Measurements from ENCODE around the gene ACHE. TPM values are rescaled to one million over a fixed set of nuclear protein-coding genes. Genes with fewer than 3 reads are reported as not detected.

Gene ACHE
- total RNA-seq, 2 donors from 2014 or later = 6.6 to 17.5 TPM

DNA sequence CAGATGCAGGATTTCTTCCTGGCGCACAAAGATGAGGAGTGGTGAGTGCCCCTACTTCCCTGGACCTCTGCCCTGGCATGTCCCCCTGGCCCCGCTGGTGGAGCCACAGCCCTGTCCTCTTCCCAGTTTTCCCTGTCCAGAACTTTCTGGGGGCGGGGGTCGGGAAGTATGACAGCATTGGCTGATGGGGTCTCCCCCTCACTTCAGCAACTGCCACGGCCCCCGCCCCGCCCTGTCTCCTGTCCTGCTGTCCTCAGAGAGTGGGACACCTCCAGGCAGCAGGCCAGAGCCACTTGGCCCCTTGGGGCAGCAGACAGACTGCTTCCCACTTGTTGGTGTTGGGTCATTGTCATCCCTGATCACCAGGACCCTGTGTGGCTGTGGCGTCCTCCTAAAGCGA, 13.5 kb downstream of the ACHE start:
- intact Hi-C loops (cut with DNase I) = no loop called here
- no peak overlapping the region for H3K4me3 ChIP-seq
- H3K27ac ChIP-seq = no peak overlapping the region
- H3K9me3 ChIP-seq = no peaks in the 10 kb centered on the region
- H3K4me1 ChIP-seq (replicated peaks) = no peaks in the 10 kb centered on the region
- no peaks in the 10 kb centered on the region for H3K27me3 ChIP-seq (replicated peaks; ENCODE audit: insufficient read depth)
- peaks cover 36 to 55% of the 10 kb centered on the region in 2 donors for H3K36me3 ChIP-seq
- DNase-seq (ENCODE audit: low spot score) = no peak
- 95% methylated on average over 9 of the region's 9 CpGs for WGBS
- no peak for TF ChIP-seq POLR2A (IDR thresholded peaks at IDR 0.05)
- no peak for TF ChIP-seq POLR2AphosphoS5 (IDR thresholded peaks at IDR 0.05)
- TF ChIP-seq, protein P1, sequence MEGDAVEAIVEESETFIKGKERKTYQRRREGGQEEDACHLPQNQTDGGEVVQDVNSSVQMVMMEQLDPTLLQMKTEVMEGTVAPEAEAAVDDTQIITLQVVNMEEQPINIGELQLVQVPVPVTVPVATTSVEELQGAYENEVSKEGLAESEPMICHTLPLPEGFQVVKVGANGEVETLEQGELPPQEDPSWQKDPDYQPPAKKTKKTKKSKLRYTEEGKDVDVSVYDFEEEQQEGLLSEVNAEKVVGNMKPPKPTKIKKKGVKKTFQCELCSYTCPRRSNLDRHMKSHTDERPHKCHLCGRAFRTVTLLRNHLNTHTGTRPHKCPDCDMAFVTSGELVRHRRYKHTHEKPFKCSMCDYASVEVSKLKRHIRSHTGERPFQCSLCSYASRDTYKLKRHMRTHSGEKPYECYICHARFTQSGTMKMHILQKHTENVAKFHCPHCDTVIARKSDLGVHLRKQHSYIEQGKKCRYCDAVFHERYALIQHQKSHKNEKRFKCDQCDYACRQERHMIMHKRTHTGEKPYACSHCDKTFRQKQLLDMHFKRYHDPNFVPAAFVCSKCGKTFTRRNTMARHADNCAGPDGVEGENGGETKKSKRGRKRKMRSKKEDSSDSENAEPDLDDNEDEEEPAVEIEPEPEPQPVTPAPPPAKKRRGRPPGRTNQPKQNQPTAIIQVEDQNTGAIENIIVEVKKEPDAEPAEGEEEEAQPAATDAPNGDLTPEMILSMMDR (IDR thresholded peaks at IDR 0.05) = no peak

DNA sequence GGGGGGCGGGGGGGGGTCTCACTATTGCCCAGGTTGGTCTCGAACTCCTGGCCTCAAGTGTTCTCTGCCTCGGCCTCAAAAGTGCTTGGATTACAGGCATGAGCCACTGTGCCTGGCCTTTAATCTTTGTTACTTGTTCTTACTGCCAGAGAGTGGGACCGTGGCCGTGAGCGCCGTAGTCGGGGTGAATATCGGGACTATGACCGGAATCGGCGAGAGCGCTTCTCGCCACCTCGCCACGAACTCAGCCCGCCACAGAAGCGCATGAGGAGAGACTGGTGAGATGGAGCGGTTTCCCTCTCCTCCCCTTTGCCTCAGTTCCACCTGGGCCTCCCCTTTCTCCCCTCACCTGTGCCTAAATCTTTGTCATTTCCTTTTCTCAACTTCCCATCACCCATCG, 14.6 kb downstream of the ACHE start:
- no peaks in the 10 kb centered on the region for H3K27me3 ChIP-seq (replicated peaks; ENCODE audit: insufficient read depth)
- H3K4me3 ChIP-seq = no peak overlapping the region
- H3K9me3 ChIP-seq = no peaks in the 10 kb centered on the region
- DNase-seq (ENCODE audit: low spot score) = no peak
- H3K27ac ChIP-seq = no peak overlapping the region
- H3K36me3 ChIP-seq = peaks cover 33 to 48% of the 10 kb centered on the region in 2 donors
- TF ChIP-seq POLR2AphosphoS5 (IDR thresholded peaks at IDR 0.05) (no peak), POLR2A (IDR thresholded peaks at IDR 0.05) (no peak)
- TF ChIP-seq, protein P1 (IDR thresholded peaks at IDR 0.05) = no peak
- intact Hi-C loops (cut with DNase I) = no loop called here
- 93% methylated on average over 20 of the region's 20 CpGs for WGBS
- H3K4me1 ChIP-seq (replicated peaks) = peaks cover 7% of the 10 kb centered on the region

DNA sequence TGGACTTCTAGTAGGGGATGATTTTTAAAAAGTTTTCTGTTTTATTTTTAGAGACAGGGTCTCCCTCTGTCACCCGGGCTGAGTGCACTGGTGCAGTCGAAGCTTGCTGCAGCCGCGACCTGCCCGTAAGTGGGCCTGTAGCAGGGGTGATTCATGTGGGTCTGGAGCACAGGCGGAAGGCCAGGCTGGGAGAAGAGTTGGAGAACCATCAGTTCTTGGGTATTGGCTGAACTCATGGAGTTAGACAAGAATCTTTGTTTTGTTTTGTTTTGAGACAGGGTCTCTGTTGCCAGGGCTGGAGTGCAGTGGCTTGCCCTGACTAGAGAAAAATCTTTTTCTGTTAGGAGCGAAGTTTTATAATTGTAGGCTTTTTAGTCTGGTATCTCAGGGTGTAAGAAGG, 15.0 kb downstream of the ACHE start:
- Histone ChIP-seq H3K4me3 (no peak overlapping the region), H3K27me3 (replicated peaks; ENCODE audit: insufficient read depth) (no peaks in the 10 kb centered on the region), H3K4me1 (replicated peaks) (peaks cover 11% of the 10 kb centered on the region), H3K9me3 (no peaks in the 10 kb centered on the region), H3K36me3 (peaks cover 29 to 43% of the 10 kb centered on the region in 2 donors), H3K27ac (no peak overlapping the region)
- TF ChIP-seq POLR2A (IDR thresholded peaks at IDR 0.05) (no peak), POLR2AphosphoS5 (IDR thresholded peaks at IDR 0.05) (no peak)
- TF ChIP-seq, protein P1 (IDR thresholded peaks at IDR 0.05) = no peak
- intact Hi-C loops (cut with DNase I) = no loop called here
- WGBS = 49% methylated on average over 7 of the region's 7 CpGs
- no peak for DNase-seq (ENCODE audit: low spot score)

DNA sequence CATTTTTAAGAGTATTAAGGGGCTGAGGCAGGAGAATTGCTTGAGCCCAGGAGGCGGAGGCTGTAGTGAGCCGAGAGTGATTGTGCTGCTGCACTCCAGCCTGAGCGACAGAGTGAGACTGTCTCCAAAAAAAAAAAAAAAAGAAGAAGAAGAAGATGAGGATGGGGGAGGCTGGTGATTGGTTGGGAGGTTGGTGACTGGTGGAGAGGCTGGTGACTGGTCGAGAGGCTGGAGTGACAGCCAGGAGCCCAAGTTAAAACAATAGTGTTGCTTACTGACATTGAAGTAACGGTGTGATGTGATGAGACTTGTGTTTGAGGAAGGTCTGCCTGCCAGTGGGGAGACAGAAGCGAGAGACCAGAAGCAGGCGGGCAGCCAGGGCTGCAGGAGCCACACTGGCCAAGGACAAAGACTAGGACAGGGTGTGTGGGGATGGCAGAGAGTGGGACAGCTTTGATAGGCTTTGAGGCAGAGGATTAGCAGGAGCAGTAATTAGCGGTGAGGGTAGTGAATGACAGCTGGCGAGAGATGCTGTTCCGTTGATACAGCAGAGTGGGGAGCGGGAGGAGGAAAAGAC, 15.9 kb downstream of the ACHE start:
- Histone ChIP-seq H3K9me3 (no peaks in the 10 kb centered on the region), H3K27ac (no peak overlapping the region), H3K27me3 (replicated peaks; ENCODE audit: insufficient read depth) (no peaks in the 10 kb centered on the region), H3K4me3 (no peak overlapping the region), H3K36me3 (peaks cover 26 to 34% of the 10 kb centered on the region in 2 donors), H3K4me1 (replicated peaks) (peaks cover 11% of the 10 kb centered on the region)
- intact Hi-C loops (cut with DNase I) = no loop called here
- WGBS = 68% methylated on average over 11 of the region's 11 CpGs
- TF ChIP-seq POLR2AphosphoS5 (IDR thresholded peaks at IDR 0.05) = no peak
- no peak for TF ChIP-seq POLR2A (IDR thresholded peaks at IDR 0.05)
- TF ChIP-seq, protein P1 (IDR thresholded peaks at IDR 0.05) = no peak
- no peak for DNase-seq (ENCODE audit: low spot score)

DNA sequence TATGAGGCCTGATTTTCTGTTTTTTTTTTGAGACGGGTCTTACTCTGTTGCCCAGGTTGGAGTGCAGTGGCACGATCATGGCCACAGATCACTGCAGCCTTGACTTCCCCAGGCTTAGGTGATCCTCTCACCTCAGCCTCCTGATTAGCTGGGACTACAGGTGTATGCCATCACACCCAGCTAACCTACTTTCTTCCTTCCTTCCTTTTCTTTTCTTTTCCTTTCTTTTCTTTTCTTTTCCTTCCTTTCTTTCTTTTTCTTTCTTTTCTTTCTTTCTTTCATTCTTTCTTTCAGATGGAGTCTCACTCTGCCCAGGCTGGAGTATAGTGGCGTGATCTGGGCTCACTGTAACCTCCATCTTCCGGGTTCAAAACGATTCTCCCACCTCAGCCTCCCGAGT, 17.0 kb downstream of the ACHE start:
- H3K4me1 ChIP-seq (replicated peaks) = peaks cover 14% of the 10 kb centered on the region
- no peak overlapping the region for H3K27ac ChIP-seq
- DNase-seq (ENCODE audit: low spot score) = no peak
- no peaks in the 10 kb centered on the region for H3K27me3 ChIP-seq (replicated peaks; ENCODE audit: insufficient read depth)
- H3K4me3 ChIP-seq = no peak overlapping the region
- WGBS = 72% methylated on average over 6 of the region's 6 CpGs
- peaks cover 17 to 26% of the 10 kb centered on the region in 2 donors for H3K36me3 ChIP-seq
- no peak for TF ChIP-seq POLR2A (IDR thresholded peaks at IDR 0.05)
- TF ChIP-seq, protein P1 (IDR thresholded peaks at IDR 0.05) = no peak
- TF ChIP-seq POLR2AphosphoS5 (IDR thresholded peaks at IDR 0.05) = no peak
- H3K9me3 ChIP-seq = no peaks in the 10 kb centered on the region
- intact Hi-C loops (cut with DNase I) = no loop called here
